ENCODE measurements around the gene MAL.
"Not testable (repeated sequence)": the region's sequence is repeated elsewhere in the genome, so short reads cannot be mapped to it uniquely, and the experiment has no call there.

Gene MAL

GRCh38 chr2:95086017-95086416 is 60.5 kb downstream of the MAL start:
- WGBS (ENCODE audit: extremely low coverage, insufficient coverage, insufficient read length), result no CpG with 5 or more reads among the region's 1 CpG
- H3K79me2 ChIP-seq (ENCODE audit: control insufficient read depth, insufficient read depth, low read length, poor library complexity), result no peaks in the 10 kb centered on the region

GRCh38 chr2:95087379-95087778 is 61.9 kb downstream of the MAL start:
- Histone ChIP-seq H3K4ac (ENCODE audit: low read depth, low read length) (no peak overlapping the region), H2BK5ac (ENCODE audit: low read depth, low read length, poor library complexity) (no peak overlapping the region), H4K12ac (ENCODE audit: low read depth, low read length) (no peak overlapping the region), H2AK5ac (ENCODE audit: low read length) (no peak overlapping the region), H2BK120ac (ENCODE audit: insufficient read depth, low read length, poor library complexity) (no peak overlapping the region), H3K18ac (ENCODE audit: low read length) (no peak overlapping the region), H3K4me1 (ENCODE audit: control insufficient read depth in 1 of 2, insufficient read depth in 2 of 2, low read length in 2 of 2) (no peaks in the 10 kb centered on the region), H3K4me3 (ENCODE audit: low read depth, low read length) (no peak overlapping the region), H4K91ac (ENCODE audit: low read depth, low read length) (no peak overlapping the region), H3K23ac (ENCODE audit: low read length) (no peak overlapping the region), H3K79me1 (ENCODE audit: low read length) (no peaks in the 10 kb centered on the region), H3K27ac (ENCODE audit: low read depth, low read length) (no peak overlapping the region), H3K36me3 (ENCODE audit: control insufficient read depth in 1 of 2, insufficient read depth in 2 of 2, low read length in 2 of 2) (peaks cover 16 to 26% of the 10 kb centered on the region in 2 experiments), H3K27me3 (ENCODE audit: insufficient read depth, low read length) (no peaks in the 10 kb centered on the region), H2BK12ac (ENCODE audit: low read length) (no peak overlapping the region), H2AFZ (ENCODE audit: insufficient read depth, low read length, poor library complexity) (no peak overlapping the region), H3K4me2 (ENCODE audit: low read length) (no peak overlapping the region), H3K14ac (ENCODE audit: low read length) (no peak overlapping the region), H3K9me3 (ENCODE audit: insufficient read depth, low read depth, low read length) (no peaks in the 10 kb centered on the region), H4K8ac (ENCODE audit: low read depth, low read length) (no peak overlapping the region), H3K79me2 (ENCODE audit: control insufficient read depth, insufficient read depth, low read length, poor library complexity) (no peaks in the 10 kb centered on the region), H3K9ac (ENCODE audit: low read length) (no peak overlapping the region)
- DNase-seq, result no peak
- no CpG with 5 or more reads among the region's 5 CpGs for WGBS (ENCODE audit: extremely low coverage, insufficient coverage, insufficient read length)

More at GRCh38 chr2:95086017-95086416, 60.5 kb downstream of the MAL start:
- Histone ChIP-seq H3K27ac (ENCODE audit: low read depth, low read length) (no peak overlapping the region), H3K9ac (ENCODE audit: low read length) (no peak overlapping the region), H3K4me3 (ENCODE audit: low read depth, low read length) (no peak overlapping the region), H3K79me1 (ENCODE audit: low read length) (no peaks in the 10 kb centered on the region), H3K23ac (ENCODE audit: low read length) (no peak overlapping the region), H4K8ac (ENCODE audit: low read depth, low read length) (no peak overlapping the region), H2AK5ac (ENCODE audit: low read length) (no peak overlapping the region), H3K18ac (ENCODE audit: low read length) (no peak overlapping the region), H2BK120ac (ENCODE audit: insufficient read depth, low read length, poor library complexity) (no peak overlapping the region), H3K4me2 (ENCODE audit: low read length) (no peak overlapping the region), H3K27me3 (ENCODE audit: insufficient read depth, low read length) (no peaks in the 10 kb centered on the region), H3K4me1 (ENCODE audit: control insufficient read depth in 1 of 2, insufficient read depth in 2 of 2, low read length in 2 of 2) (no peaks in the 10 kb centered on the region), H3K9me3 (ENCODE audit: insufficient read depth, low read depth, low read length) (no peaks in the 10 kb centered on the region), H3K36me3 (ENCODE audit: control insufficient read depth in 1 of 2, insufficient read depth in 2 of 2, low read length in 2 of 2) (peaks cover 13 to 21% of the 10 kb centered on the region in 2 experiments), H2BK5ac (ENCODE audit: low read depth, low read length, poor library complexity) (no peak overlapping the region), H4K12ac (ENCODE audit: low read depth, low read length) (no peak overlapping the region), H3K14ac (ENCODE audit: low read length) (no peak overlapping the region), H4K91ac (ENCODE audit: low read depth, low read length) (no peak overlapping the region), H2AFZ (ENCODE audit: insufficient read depth, low read length, poor library complexity) (no peak overlapping the region), H2BK12ac (ENCODE audit: low read length) (no peak overlapping the region), H3K4ac (ENCODE audit: low read depth, low read length) (no peak overlapping the region)
- no peak for DNase-seq

GRCh38 chr2:95091885-95092555 is 66.5 kb downstream of the MAL start:
- no peak overlapping the region for H2AFZ ChIP-seq (ENCODE audit: insufficient read depth, low read length, poor library complexity)
- H3K4me1 ChIP-seq (ENCODE audit: control insufficient read depth in 1 of 2, insufficient read depth in 2 of 2, low read length in 2 of 2), result no peaks in the 10 kb centered on the region
- H3K23ac ChIP-seq (ENCODE audit: low read length), result no peak overlapping the region
- H3K4me2 ChIP-seq (ENCODE audit: low read length), result no peak overlapping the region
- H2BK5ac ChIP-seq (ENCODE audit: low read depth, low read length, poor library complexity), result no peak overlapping the region
- no peak overlapping the region for H3K9ac ChIP-seq (ENCODE audit: low read length)
- peaks cover 2% of the 10 kb centered on the region for H3K9me3 ChIP-seq (ENCODE audit: insufficient read depth, low read depth, low read length)
- H4K91ac ChIP-seq (ENCODE audit: low read depth, low read length), result no peak overlapping the region
- no peak overlapping the region for H4K12ac ChIP-seq (ENCODE audit: low read depth, low read length)
- no peaks in the 10 kb centered on the region for H3K79me1 ChIP-seq (ENCODE audit: low read length)
- WGBS (ENCODE audit: extremely low coverage, insufficient coverage, insufficient read length), result no CpG with 5 or more reads among the region's 6 CpGs
- no peak overlapping the region for H3K14ac ChIP-seq (ENCODE audit: low read length)
- no peak overlapping the region for H3K4ac ChIP-seq (ENCODE audit: low read depth, low read length)
- H2AK5ac ChIP-seq (ENCODE audit: low read length), result no peak overlapping the region
- no peak for DNase-seq
- H3K36me3 ChIP-seq (ENCODE audit: control insufficient read depth in 1 of 2, insufficient read depth in 2 of 2, low read length in 2 of 2), result peaks cover 18 to 25% of the 10 kb centered on the region in 2 experiments
- H2BK120ac ChIP-seq (ENCODE audit: insufficient read depth, low read length, poor library complexity), result no peak overlapping the region
- H3K18ac ChIP-seq (ENCODE audit: low read length), result no peak overlapping the region
- no peaks in the 10 kb centered on the region for H3K79me2 ChIP-seq (ENCODE audit: control insufficient read depth, insufficient read depth, low read length, poor library complexity)
- H3K4me3 ChIP-seq (ENCODE audit: low read depth, low read length), result no peak overlapping the region
- H3K27ac ChIP-seq (ENCODE audit: low read depth, low read length), result no peak overlapping the region
- no peaks in the 10 kb centered on the region for H3K27me3 ChIP-seq (ENCODE audit: insufficient read depth, low read length)
- H4K8ac ChIP-seq (ENCODE audit: low read depth, low read length), result no peak overlapping the region
- H2BK12ac ChIP-seq (ENCODE audit: low read length), result no peak overlapping the region

- not testable (repeated sequence) for H3K9me3 ChIP-seq (ENCODE audit: insufficient read depth, low read depth, low read length); H2AK5ac ChIP-seq (ENCODE audit: low read length); H3K4me1 ChIP-seq (ENCODE audit: control insufficient read depth in 1 of 2, insufficient read depth in 2 of 2, low read length in 2 of 2); H4K8ac ChIP-seq (ENCODE audit: low read depth, low read length); H2BK120ac ChIP-seq (ENCODE audit: insufficient read depth, low read length, poor library complexity); H3K27me3 ChIP-seq (ENCODE audit: insufficient read depth, low read length); H3K4ac ChIP-seq (ENCODE audit: low read depth, low read length); H4K12ac ChIP-seq (ENCODE audit: low read depth, low read length); H3K14ac ChIP-seq (ENCODE audit: low read length); DNase-seq; H3K23ac ChIP-seq (ENCODE audit: low read length); H3K36me3 ChIP-seq (ENCODE audit: control insufficient read depth in 1 of 2, insufficient read depth in 2 of 2, low read length in 2 of 2); H3K4me3 ChIP-seq (ENCODE audit: low read depth, low read length); H2BK12ac ChIP-seq (ENCODE audit: low read length); H3K4me2 ChIP-seq (ENCODE audit: low read length); H3K9ac ChIP-seq (ENCODE audit: low read length); H3K18ac ChIP-seq (ENCODE audit: low read length); H3K79me2 ChIP-seq (ENCODE audit: control insufficient read depth, insufficient read depth, low read length, poor library complexity); H2BK5ac ChIP-seq (ENCODE audit: low read depth, low read length, poor library complexity); H4K91ac ChIP-seq (ENCODE audit: low read depth, low read length); H3K27ac ChIP-seq (ENCODE audit: low read depth, low read length); H3K79me1 ChIP-seq (ENCODE audit: low read length); H2AFZ ChIP-seq (ENCODE audit: insufficient read depth, low read length, poor library complexity)
- WGBS (ENCODE audit: extremely low coverage, insufficient coverage, insufficient read length), result no CpG with 5 or more reads among the region's 5 CpGs
Measured at GRCh38 chr2:95098273-95098672, 72.8 kb downstream of the MAL start.
